Measurements from ENCODE around the gene ZNF785. TPM values are rescaled to one million over a fixed set of nuclear protein-coding genes. Genes with fewer than 3 reads are reported as not detected.
A peak's percentile ranks its signal among the peaks of the same experiment; 100 is the strongest.
"Not testable (repeated sequence)": the region's sequence is repeated elsewhere in the genome, so short reads cannot be mapped to it uniquely, and the experiment has no call there.

The ZNF785 gene
- polyA plus RNA-seq (ENCODE audit: insufficient read length in 3 of 3): 10 to 100 TPM; 21.3 to 36.9 (median 32.1) TPM
- long read RNA-seq, donor 1, partial matches to known transcripts: 0 of 2 reads
- long read RNA-seq, donor 1, other reads (novel, unspliced or antisense): 0 of 2 reads
- long read RNA-seq, donor 2, transcript ZNF785-201 (3 exons, 3,282 nt): major isoform, 6 of 6 reads
- long read RNA-seq, donor 2, partial matches to known transcripts: 0 of 6 reads
- long read RNA-seq, donor 2, other reads (novel, unspliced or antisense): 0 of 6 reads
- long read RNA-seq, donor 3, partial matches to known transcripts: 5 of 7 reads
- long read RNA-seq, donor 3, other reads (novel, unspliced or antisense): 0 of 7 reads
- long read RNA-seq, donor 4, partial matches to known transcripts: 0 of 1 reads
- long read RNA-seq, donor 4, other reads (novel, unspliced or antisense): 0 of 1 reads
- long read RNA-seq, donor 5, partial matches to known transcripts: 0 of 3 reads
- long read RNA-seq, donor 5, other reads (novel, unspliced or antisense): 0 of 3 reads
- long read RNA-seq, donor 6, partial matches to known transcripts: 0 of 4 reads
- long read RNA-seq, donor 6, other reads (novel, unspliced or antisense): 0 of 4 reads
- long read RNA-seq, donor 7, partial matches to known transcripts: 0 of 4 reads
- long read RNA-seq, donor 7, other reads (novel, unspliced or antisense): 0 of 4 reads
- long read RNA-seq, donor 8, transcript ZNF785-201 (3 exons, 3,282 nt): major isoform, 5 of 5 reads
- long read RNA-seq, donor 8, partial matches to known transcripts: 0 of 5 reads
- long read RNA-seq, donor 8, other reads (novel, unspliced or antisense): 0 of 5 reads
- long read RNA-seq, donor 9, transcript ZNF785-201 (3 exons, 3,282 nt): major isoform, 13 of 13 reads
- long read RNA-seq, donor 9, partial matches to known transcripts: 0 of 13 reads
- long read RNA-seq, donor 9, other reads (novel, unspliced or antisense): 0 of 13 reads
- long read RNA-seq, donor 10, transcript ZNF785-201 (3 exons, 3,282 nt): major isoform, 8 of 8 reads
- long read RNA-seq, donor 10, partial matches to known transcripts: 0 of 8 reads
- long read RNA-seq, donor 10, other reads (novel, unspliced or antisense): 0 of 8 reads
- long read RNA-seq, donor 11, transcript ZNF785-201 (3 exons, 3,282 nt): major isoform, 9 of 9 reads
- long read RNA-seq, donor 11, partial matches to known transcripts: 0 of 9 reads
- long read RNA-seq, donor 11, other reads (novel, unspliced or antisense): 0 of 9 reads
- long read RNA-seq, donor 12, transcript ZNF785-201 (3 exons, 3,282 nt): major isoform, 11 of 11 reads
- long read RNA-seq, donor 12, partial matches to known transcripts: 0 of 11 reads
- long read RNA-seq, donor 12, other reads (novel, unspliced or antisense): 0 of 11 reads
- long read RNA-seq, donor 13, transcript ZNF785-201 (3 exons, 3,282 nt): major isoform, 9 of 9 reads
- long read RNA-seq, donor 13, partial matches to known transcripts: 0 of 9 reads
- long read RNA-seq, donor 13, other reads (novel, unspliced or antisense): 0 of 9 reads
- long read RNA-seq, donor 14: 0 reads
- long read RNA-seq, donor 15: 0 reads
- long read RNA-seq, donor 16, partial matches to known transcripts: 0 of 4 reads
- long read RNA-seq, donor 16, other reads (novel, unspliced or antisense): 0 of 4 reads

DNA sequence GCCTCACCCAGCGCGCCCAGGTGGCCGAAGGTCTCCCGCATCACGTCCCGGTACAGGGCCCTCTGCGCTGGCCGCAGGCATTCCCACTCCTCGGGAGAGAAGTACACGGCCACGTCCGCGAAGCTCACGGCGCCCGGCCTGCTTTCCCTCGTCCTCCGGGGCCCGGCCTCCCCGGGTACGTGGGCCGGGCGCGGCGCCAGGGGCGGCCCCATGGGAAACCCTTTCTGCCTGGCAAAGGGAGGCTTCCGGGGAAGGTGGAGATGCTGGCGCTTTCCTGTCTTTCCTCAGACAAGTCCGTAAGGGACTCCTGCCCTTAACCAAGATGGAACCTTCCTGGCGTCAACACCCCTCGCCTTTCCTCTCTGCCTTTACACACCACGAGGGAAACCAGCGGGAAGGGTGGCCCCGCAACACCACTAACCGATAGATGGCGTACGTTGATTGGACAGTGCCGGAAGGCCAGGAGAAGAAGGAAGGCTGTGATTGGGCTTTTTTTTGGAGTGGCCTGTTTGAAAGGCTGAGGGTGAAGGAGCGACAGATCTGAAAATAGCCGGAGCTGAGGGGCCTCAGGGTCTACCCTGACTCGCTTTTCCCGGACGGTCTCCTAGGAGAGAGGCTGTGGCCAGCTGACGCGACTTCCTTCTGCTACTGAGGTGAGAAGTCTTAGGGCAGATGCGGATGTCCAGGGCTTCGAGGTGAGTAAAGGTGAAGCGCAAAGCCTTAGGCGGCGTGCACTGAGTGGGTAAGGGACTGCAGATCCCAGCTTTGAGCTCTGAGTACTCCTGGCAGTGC, at the start of gene ZNF785:
ZNF785 (minus strand) TSS at position 298 of the 792 bp plus-strand sequence; CDS start at position 212, 86 bp downstream.
- DNase-seq: peak; percentile 99

DNA sequence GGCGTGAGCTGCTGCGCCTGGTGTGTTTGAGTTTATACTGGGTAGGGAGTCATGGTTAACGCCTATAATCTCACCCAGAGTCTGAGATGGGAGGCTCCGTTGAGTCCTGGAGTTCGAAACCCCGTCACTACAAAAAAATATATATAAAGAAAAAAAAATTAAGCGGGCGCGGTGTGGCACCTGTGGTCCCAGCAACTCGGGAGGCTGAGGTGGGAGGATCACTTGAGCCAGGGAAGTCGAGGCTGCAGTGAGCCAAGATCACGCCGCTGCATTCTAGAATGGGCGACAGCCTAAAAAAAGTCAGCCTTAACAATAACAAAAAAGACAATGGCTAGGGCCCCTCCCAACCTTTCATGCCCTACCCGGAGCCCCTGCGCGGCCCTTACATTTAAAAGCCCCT, 48.0 kb upstream of the ZNF785 start:
- no peak for DNase-seq

DNA sequence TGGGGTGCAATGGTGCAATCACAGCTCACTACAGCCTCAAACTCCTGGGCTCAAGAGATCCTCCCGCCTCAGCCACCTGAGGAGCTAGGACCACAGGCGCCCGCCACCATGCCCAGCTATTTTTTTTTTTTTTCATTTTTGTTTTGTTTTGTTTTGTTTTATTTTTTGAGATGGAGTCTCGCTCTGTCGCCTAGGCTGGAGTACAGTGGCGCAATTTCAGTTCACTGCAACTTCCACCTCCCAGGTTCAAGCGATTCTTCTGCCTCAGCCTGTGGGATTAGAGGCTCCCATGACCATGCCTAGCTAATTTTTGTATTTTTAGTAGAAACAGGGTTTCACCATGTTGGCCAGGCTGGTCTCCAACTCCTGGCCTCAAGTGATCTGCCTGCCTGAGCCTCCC, 47.0 kb upstream of the ZNF785 start:
- not testable (repeated sequence) for DNase-seq

DNA sequence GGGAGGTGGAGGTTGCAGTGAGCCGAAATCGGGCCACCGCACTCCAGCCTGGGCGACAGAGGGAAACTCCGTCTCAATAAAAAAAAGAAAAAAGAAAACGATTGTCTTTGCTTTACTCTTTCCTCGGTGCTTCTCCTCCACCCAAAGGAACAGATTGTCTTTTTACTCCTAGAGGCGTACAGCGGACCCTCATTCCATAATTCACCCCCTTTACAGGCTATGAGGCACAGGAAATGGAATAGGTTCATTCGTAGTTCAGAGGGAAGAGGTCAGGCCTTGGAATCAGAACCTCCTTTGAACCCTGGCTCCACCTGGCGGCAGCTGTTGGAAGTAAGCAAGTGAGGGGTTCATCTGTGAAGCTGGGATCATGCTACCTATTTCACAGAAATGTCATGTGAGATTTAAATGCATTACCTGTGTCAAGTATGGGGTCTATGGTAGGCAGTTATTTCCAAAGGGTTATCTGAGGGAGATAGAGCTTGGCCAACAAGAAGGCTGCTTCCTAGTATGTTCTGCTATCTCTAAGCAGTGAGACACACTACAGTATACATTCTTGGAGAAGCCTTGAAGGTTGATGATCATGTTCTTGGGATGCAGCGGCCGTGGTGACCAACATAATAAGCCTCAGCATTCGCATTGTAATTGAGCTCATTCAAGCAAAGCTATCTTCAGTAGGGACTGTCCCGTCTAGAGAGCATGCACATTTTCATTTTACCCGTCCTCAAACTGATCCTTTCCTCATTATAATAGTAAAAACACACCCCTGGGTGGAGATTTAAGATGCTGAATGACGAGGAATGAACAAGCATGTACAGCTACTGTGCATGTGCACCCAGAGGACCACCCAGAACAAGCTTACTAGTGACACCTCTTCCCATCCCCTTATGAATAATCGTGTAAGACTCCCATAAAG, 43.4 kb upstream of the ZNF785 start:
- peak; percentile 88 for DNase-seq

DNA sequence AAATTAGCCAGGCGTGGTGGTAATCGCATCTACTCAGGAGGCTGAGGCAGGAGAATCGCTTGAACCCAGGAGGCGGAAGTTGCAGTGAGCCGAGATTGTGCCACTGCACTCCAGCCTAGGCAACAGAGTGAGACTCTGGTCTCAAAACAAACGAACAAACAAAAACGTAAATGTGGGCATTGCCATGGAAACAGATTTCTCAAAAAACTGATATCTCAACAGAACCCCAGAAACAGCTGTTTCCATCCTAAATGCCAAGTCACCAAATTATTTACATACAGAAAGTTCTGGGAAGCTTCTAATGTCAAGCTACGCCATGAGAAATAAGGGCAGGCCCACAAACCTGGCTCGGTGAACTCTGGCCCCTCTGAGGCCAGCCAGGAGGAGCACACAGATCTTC, 40.7 kb upstream of the ZNF785 start:
- no peak for DNase-seq

DNA sequence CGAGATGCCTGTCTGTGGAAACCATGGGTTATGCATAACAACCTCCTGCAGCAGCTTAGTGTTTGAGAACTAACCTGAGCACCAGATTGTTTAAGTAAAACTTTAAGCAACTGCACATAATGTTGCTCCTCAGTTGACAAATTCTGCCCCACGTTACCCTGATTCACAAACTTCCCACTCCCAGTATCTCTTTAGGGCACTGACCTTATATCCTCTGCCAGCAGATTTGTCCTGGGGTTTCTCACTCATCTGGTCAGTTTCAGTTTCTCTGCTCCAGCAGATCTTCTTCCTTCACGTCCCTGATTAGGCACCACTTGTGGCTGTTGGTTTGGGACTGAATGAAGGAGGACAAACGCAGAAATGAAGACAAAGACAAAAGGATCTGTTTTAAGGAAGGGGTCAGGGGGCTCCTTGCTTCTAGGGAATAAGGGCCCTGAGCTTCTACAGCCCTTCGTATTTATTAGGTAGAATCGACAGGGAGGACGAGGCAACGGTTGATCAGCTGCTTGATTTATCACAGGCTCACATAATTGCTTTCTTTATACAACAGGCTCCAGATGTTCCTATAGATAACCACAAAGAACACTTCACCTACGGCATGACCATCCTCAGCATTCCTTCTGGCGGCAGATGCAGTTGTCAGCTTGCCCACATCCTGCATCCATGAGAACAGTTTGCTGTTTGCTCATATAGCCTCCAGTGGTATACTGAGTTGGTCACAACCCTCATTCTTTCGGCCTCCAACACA, 38.2 kb upstream of the ZNF785 start:
- no peak for DNase-seq

DNA sequence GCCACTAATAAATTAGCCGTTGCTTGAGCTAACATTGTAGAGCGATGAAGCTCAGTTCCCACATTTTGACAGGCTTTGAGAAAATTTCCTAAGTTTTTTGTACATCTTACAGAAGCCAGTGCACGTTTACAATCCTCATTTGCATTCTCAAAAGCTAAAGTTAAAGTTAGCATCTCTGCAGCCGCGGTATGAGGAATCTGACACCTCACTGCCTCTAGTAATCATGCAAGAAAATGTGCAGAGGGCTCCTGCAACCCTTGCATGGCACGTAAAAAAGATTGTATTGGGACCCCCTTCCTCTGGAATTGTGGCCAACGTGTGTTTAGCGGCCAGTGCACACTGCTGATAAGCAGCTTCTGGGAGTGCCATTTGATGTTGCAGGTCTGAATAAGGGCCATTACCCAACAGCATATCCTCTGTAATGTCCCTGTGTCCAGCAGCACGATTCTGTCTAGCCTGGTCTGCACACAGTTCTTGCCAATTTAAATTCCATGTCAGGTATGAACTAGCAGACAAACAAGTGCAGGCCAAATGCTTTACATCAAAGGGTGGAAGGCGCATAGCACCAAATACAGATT, 37.0 kb upstream of the ZNF785 start:
- DNase-seq: no peak

DNA sequence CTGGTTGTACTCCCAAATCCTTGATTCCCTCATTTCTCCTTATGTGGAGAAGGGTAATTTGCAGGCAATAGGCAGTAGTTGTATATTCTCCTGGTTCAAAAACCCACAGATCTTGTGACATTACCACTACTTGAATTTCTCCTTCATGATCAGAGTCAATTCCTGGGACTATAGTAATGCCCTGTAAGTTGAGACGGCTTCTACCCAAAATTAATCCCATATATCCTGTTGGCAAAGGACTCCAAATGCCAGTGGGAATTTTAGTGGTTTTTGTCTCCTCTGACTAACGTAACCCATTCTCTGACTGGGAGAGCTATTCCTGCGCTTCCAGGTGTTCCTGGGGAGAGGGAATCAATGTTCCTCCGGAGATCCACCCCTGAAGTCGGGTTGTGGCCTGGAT, 36.3 kb upstream of the ZNF785 start:
- DNase-seq: no peak

DNA sequence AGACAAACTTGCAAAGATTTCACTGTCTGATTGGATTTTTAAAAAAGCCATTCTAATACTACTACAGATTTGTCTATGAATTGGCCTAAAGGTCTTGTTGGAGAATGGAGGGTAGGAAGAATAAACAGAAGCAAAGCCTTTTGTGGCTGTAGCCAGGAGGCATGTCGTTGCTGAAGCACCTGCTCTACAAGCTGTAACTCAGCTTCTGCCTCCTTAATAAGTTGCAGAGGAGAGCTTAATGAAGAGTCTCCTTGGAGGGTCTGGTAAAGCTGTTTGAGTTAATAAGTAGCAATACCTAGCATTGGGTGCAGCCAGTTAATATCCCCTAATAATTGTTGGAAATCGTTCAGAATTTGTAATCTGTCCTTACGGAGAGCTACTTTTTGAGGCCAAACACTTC, 34.7 kb upstream of the ZNF785 start:
- no peak for DNase-seq

DNA sequence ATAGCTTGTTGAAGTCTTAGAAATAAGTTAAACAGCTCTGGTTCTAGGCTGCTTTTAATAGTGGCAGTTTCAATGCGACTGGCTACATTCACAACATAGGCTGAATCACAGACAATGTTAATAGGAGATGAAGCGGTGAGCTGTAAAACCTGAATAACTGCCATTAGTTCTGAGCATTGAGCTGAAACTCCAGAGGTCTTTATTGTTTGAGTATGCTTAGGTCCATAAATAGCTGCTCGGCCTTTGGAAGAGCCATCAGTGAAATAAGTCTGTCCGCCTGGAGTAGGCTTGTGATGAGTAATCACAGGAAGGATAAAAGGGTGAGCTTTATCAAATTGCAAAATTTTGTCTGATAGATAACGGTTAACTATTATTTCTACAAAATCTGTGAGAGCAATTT, 34.1 kb upstream of the ZNF785 start:
- no peak for DNase-seq

DNA sequence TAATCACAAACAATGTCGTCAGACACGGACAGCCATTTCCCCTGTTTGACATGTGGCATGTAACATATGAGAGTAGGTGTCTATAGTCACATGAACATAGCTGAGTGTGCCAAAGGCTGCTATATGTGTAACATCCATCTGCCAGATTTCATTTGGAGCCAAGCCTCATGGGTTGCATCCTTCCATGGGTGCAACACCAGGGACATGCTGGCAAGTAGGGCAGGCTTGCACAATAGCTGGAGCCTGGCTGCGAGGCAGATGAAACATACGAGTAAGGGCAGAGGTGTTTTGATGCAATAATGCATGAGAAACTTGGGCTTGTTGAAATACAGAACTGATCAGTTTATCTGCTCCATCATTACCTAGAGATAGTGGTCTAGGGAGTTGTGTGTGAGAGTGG, 33.7 kb upstream of the ZNF785 start:
- DNase-seq: no peak

DNA sequence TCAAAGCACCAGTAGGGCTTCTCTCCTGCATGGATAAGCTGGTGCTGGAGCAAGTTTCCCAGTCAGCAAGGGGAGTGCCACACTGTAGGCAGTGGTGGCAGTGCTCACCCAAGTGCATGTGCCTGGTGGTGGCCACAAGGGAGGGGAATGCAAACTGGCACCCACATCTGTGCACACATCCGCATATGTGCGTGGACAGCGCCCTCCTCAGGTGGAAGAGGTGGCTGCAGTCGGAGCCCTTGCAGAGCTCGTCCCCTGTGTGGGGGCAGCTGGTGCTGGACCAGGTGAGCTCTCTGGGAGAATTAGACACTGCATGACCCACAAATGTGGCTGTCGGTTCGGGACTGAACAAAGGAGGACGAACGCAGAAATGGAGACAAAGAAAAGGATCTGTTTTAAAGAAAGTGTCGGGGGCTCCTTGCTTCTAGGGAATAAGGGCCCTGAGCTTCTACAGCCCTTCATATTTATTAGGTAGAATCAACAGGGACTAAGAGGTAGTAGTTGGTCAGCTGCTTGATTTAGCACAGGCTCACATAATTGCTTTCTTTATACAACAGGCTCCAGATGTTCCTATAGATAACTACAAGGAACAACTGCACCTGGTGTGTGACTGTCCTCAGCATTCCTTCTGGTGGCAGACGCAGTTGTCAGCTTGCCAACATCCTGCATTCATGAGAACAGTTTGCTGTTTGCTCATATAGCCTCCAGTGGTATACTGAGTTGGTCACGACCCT, 30.0 kb upstream of the ZNF785 start:
- no peak for DNase-seq

DNA sequence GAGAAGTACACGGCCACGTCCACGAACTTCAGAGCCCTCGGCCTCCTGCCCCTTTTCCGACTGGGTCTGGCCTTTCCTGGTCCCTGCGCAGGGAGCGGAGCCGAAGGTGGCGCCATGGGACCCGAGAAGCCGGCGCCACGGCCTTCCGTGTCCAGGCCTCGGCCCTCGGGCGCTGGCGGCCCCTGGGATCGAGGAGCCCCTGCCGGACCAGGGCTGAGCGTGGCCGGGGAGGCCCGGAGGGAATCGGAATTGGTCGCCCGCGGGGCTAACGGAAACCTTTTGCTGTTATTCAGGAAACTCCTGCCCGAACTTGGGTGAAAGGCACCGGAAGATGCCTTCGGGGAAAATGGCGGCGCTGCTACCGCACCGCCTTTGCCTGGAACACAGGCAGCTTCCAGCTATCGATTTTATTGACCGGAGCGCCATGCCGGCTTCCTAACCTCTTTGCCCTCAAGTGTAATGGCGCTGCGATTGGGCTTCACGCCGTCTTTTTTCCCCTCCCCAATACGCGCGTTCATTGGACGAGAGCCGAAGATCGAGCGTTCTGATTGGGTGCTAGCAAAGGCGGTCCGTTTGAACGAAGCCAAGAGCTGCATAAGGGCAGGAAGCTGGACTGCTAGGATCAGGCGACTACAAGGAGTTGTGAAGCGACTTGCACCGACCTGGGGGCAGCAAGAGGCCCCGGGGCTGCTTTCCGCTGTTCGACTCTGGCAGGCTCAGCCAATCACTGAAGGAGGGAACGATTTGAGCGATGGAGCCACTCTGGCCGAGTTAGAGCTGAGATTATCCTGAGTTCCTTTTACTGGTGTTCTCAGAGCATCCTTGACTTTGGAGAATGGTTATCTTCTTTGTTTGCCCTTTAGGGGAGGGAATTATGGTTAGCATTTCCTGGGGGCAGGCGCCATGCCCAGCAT, 24.7 kb upstream of the ZNF785 start, which contains the start of gene ZNF689:
ZNF689 (minus strand) TSS at position 464 of the 914 bp plus-strand sequence; CDS start at position 116, 348 bp downstream.
- peak; percentile 99 for DNase-seq

DNA sequence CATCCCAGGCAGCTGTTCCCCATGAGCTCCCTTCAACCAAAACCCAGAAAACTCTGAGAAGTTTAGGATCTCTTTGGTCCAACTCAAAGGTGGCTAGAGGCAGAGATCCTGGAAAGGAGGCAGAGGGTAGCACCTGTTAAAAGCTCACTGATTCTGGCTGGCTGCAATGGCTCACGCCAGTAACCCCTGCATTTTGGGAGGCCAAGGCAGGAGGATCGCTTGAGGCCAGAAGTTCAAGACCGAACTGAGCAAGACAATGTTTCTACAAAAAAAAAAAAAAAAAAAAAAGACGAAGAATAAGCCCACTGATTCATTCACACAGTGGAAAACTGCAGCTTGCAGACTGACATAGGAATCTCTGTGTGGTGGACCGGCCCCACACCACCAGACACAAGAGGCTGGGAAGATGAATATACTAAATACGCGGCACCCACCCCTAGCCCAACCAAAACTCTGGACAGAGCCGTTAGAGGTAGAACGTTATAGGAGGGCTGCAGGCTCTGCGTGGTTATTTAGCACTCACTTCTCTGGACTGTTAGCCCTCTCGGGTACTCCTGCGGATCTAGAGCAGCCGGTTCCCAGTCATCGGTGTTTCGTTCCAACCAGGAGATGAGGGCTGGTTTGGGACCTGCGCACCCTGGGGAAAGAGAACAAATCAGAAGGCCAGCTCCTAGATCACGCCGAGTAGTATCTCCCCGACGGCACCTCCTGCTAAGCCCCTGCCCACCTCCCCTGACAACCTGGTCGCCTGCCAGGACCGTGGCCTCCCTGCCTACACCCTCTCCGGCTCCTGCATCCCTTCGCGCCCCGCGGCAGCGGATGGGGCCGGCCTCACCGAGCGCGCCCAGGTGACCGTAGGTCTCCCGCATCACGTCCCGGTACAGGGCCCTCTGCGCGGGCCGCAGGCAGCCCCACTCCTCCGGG, 23.8 kb upstream of the ZNF785 start:
- DNase-seq: no peak

DNA sequence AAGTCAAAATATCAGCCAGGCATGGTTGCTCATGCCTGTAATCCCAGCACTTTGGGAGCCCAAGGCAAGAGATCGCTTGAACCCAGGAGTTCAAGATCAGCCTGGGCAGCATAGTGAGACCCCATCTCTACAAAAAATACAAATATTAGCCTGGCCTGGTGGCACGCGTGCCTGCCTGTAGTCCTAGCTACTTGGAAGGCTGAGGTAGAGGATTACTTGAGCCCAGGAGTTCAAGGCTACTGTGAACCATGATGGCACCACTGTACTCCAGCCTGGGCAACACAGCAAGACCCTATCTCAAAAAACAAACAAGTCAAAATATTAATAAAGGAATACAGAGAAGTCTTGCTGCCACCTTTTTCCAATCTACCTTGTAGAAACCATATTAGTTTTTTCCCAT, 20.5 kb upstream of the ZNF785 start:
- no peak for DNase-seq
